ENCODE data around the gene ZNF274. TPM values are rescaled to one million over a fixed set of nuclear protein-coding genes. Genes with fewer than 3 reads are reported as not detected.

Gene ZNF274
- total RNA-seq, 2 experiments from 2014 or later = 51.0 to 51.4 TPM

- ATAC-seq (ENCODE audit: poor library complexity) (no peak), DNase-seq (no peak)
- POLR2A ChIA-PET = interaction anchor here (0.8 to 2.7 kb wide), 6 partner anchors 12 to 226 kb away, joined by 3 to 11 read pairs (median 4); partner anchors contain the start of genes ZNF274, ZNF497 and ZNF606
- CTCF ChIA-PET = interaction anchor here (1.0 to 1.2 kb wide), 5 partner anchors 47 to 292 kb away, joined by 3 to 5 read pairs (median 3); partner anchors contain the start of gene ZNF497
- Histone ChIP-seq H3K4me3 (ENCODE audit: low read length) (peak overlapping the region; percentile 85), H3K27ac (ENCODE audit: low read depth in 1 of 2, low read length in 2 of 2) (peak overlapping the region; percentile 47 to 63), H3K27me3 (ENCODE audit: control insufficient read depth in 1 of 2, insufficient read depth in 2 of 2, low read length in 2 of 2) (no peaks in the 10 kb centered on the region), H3K9me3 (ENCODE audit: control insufficient read depth in 1 of 2, insufficient read depth in 1 of 2, low read length in 2 of 2) (peaks cover 27 to 57% of the 10 kb centered on the region in 2 experiments), H3K36me3 (ENCODE audit: insufficient read depth, low read length) (peaks cover 31% of the 10 kb centered on the region), H3K4me1 (ENCODE audit: insufficient read depth, low read length) (peaks cover 22% of the 10 kb centered on the region)
- H3K36me3 Mint-ChIP-seq (ENCODE audit: low read depth) = peaks cover 61% of the 10 kb centered on the region
- H3K9me3 Mint-ChIP-seq = peaks cover 23% of the 10 kb centered on the region
- H3K4me3 Mint-ChIP-seq = peak overlapping the region; percentile 97
- H3K4me1 Mint-ChIP-seq (ENCODE audit: low read depth) = peaks cover 46% of the 10 kb centered on the region
- H3K27me3 Mint-ChIP-seq = no peaks in the 10 kb centered on the region
- intact Hi-C loops (cut with DNase I, micrococcal nuclease) = loop anchor here (5.0 to 10.0 kb wide), 2 partner anchors 47 to 49 kb away; partner anchors contain the start of gene ZNF8 (in 2 of the 2)
- H3K27ac Mint-ChIP-seq = peak overlapping the region; percentile 80
- TF ChIP-seq, protein P1, sequence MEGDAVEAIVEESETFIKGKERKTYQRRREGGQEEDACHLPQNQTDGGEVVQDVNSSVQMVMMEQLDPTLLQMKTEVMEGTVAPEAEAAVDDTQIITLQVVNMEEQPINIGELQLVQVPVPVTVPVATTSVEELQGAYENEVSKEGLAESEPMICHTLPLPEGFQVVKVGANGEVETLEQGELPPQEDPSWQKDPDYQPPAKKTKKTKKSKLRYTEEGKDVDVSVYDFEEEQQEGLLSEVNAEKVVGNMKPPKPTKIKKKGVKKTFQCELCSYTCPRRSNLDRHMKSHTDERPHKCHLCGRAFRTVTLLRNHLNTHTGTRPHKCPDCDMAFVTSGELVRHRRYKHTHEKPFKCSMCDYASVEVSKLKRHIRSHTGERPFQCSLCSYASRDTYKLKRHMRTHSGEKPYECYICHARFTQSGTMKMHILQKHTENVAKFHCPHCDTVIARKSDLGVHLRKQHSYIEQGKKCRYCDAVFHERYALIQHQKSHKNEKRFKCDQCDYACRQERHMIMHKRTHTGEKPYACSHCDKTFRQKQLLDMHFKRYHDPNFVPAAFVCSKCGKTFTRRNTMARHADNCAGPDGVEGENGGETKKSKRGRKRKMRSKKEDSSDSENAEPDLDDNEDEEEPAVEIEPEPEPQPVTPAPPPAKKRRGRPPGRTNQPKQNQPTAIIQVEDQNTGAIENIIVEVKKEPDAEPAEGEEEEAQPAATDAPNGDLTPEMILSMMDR (IDR thresholded peaks at IDR 0.05) = no peak
These were observed 45.2 kb downstream of the ZNF274 start for GRCh38 chr19:58227964-58228584.

DNA sequence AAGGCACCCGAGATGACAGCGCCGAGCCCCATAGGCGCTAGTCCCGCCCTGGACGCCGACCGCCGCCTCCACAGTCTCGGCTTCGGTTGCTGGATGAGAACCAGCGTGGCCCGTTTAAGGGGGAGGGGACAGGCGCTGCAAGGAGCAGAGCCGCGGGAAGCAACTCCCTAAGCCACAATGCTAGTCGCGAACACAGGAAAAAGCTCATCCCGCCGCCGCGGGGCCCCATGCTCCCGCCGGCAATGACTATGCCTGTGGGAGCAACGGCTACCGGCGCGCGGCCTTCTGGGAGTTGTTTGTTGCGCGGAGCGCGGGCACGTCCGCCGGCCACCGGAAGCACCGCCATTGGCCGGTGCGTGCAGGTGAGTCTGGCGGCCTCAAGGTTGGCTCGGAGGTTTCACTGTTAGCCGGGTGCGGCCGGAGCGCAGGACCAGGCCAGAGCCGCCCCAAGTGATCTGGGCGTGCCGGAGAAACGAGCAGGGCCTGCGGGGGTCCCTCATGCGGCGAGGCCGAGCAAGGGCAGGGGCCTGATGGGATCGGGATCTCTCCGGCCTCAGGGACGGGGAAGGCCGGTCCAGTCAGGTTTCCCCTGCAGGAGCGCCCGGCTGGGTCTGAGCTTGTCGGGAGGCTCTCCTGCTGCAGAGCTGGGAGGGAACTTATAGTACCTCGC is 45.9 kb downstream of the ZNF274 start, which contains the start of gene ZNF544:
Gene ZNF544, plus strand, starts transcription at position 330 of the 670 bp plus-strand sequence. CDS start 15,110 bp downstream, outside the sequence.
- TF ChIP-seq, protein P1 (IDR thresholded peaks at IDR 0.05) = no peak
- CTCF ChIA-PET = interaction anchor here (1.0 to 1.2 kb wide), 5 partner anchors 47 to 292 kb away, joined by 3 to 5 read pairs (median 3); partner anchors contain the start of gene ZNF497
- Histone ChIP-seq H3K9me3 (ENCODE audit: control insufficient read depth in 1 of 2, insufficient read depth in 1 of 2, low read length in 2 of 2) (peaks cover 30 to 51% of the 10 kb centered on the region in 2 experiments), H3K4me1 (ENCODE audit: insufficient read depth, low read length) (peaks cover 22% of the 10 kb centered on the region), H3K4me3 (ENCODE audit: low read length) (peak within 1 kb of the TSS; percentile 85), H3K36me3 (ENCODE audit: insufficient read depth, low read length) (peaks cover 38% of the 10 kb centered on the region), H3K27me3 (ENCODE audit: control insufficient read depth in 1 of 2, insufficient read depth in 2 of 2, low read length in 2 of 2) (no peaks in the 10 kb centered on the region), H3K27ac (ENCODE audit: low read depth in 1 of 2, low read length in 2 of 2) (peak within 1 kb of the TSS; percentile 47 to 63)
- POLR2A ChIA-PET = interaction anchor here (0.8 to 2.7 kb wide), 8 partner anchors 11 to 226 kb away, joined by 3 to 11 read pairs (median 4); partner anchors contain the start of genes ZNF274, ZNF497 and ZNF606
- H3K4me1 Mint-ChIP-seq (ENCODE audit: low read depth) = peaks cover 46% of the 10 kb centered on the region
- DNase-seq = peak in 13 of 14 experiments; percentile 7 to 67 (median 45)
- peaks cover 26% of the 10 kb centered on the region for H3K9me3 Mint-ChIP-seq
- peak; percentile 79 for ATAC-seq (ENCODE audit: poor library complexity)
- H3K36me3 Mint-ChIP-seq (ENCODE audit: low read depth) = peaks cover 68% of the 10 kb centered on the region
- intact Hi-C loops (cut with DNase I, micrococcal nuclease) = loop anchor here (5.0 to 10.0 kb wide), 2 partner anchors 46 to 49 kb away; partner anchors contain the start of gene ZNF8 (in 2 of the 2)
- H3K27ac Mint-ChIP-seq = peak within 1 kb of the TSS; percentile 80
- H3K4me3 Mint-ChIP-seq = peak within 1 kb of the TSS; percentile 97
- no peaks in the 10 kb centered on the region for H3K27me3 Mint-ChIP-seq

GRCh38 chr19:58229255-58229639 is 46.4 kb downstream of the ZNF274 start:
- DNase-seq (peak in 7 of 14 experiments; percentile 3 to 45 (median 20)), ATAC-seq (ENCODE audit: poor library complexity) (peak; percentile 43)
- Mint-ChIP-seq H3K36me3 (ENCODE audit: low read depth) (peaks cover 73% of the 10 kb centered on the region), H3K4me3 (peak overlapping the region; percentile 97), H3K4me1 (ENCODE audit: low read depth) (peaks cover 46% of the 10 kb centered on the region), H3K9me3 (peaks cover 30% of the 10 kb centered on the region), H3K27me3 (no peaks in the 10 kb centered on the region), H3K27ac (peak overlapping the region; percentile 35)
- H3K27ac ChIP-seq (ENCODE audit: low read depth in 1 of 2, low read length in 2 of 2) = no peak overlapping the region
- no peaks in the 10 kb centered on the region for H3K27me3 ChIP-seq (ENCODE audit: control insufficient read depth in 1 of 2, insufficient read depth in 2 of 2, low read length in 2 of 2)
- intact Hi-C loops (cut with DNase I, micrococcal nuclease) = loop anchor here (5.0 to 10.0 kb wide), 2 partner anchors 46 to 48 kb away; partner anchors contain the start of gene ZNF8 (in 2 of the 2)
- peaks cover 43% of the 10 kb centered on the region for H3K36me3 ChIP-seq (ENCODE audit: insufficient read depth, low read length)
- H3K4me3 ChIP-seq (ENCODE audit: low read length) = peak overlapping the region; percentile 85
- TF ChIP-seq, protein P1 (IDR thresholded peaks at IDR 0.05) = no peak
- peaks cover 33 to 51% of the 10 kb centered on the region in 2 experiments for H3K9me3 ChIP-seq (ENCODE audit: control insufficient read depth in 1 of 2, insufficient read depth in 1 of 2, low read length in 2 of 2)
- peaks cover 22% of the 10 kb centered on the region for H3K4me1 ChIP-seq (ENCODE audit: insufficient read depth, low read length)
- ChIA-PET POLR2A (interaction anchor here (0.8 to 2.7 kb wide), 6 partner anchors 11 to 134 kb away, joined by 3 to 11 read pairs (median 4); partner anchors contain the start of genes ZNF274 and ZNF497), CTCF (interaction anchor here (1.1 to 1.2 kb wide), 3 partner anchors 75 to 291 kb away, joined by 3 to 5 read pairs (median 3); partner anchors contain the start of gene ZNF497)

Data from CD4-positive, alpha-beta T cell (primary cell).